Activated CD4-positive, alpha-beta memory T cell treated with anti-CD3 and anti-CD28 coated beads for 36 hours (primary cell): ENCODE data around the gene STMP1. TPM values are rescaled to one million over a fixed set of nuclear protein-coding genes. Genes with fewer than 3 reads are reported as not detected.
"Not testable (repeated sequence)": the region's sequence is repeated elsewhere in the genome, so short reads cannot be mapped to it uniquely, and the experiment has no call there.

Experiments used
- CTCF ChIA-PET: fragments of 350-600 bp; sonication (Branson Sonifier 250); formaldehyde crosslinking; loops from one replicate; lab custom pipeline; 2021; ENCODE audit warnings: antibody characterized with exemption, inconsistent platforms; lab: Charles Lee
- POLR2A ChIA-PET: fragments of 350-600 bp; sonication (Branson Sonifier 250); formaldehyde crosslinking; loops from one replicate; lab custom pipeline; 2021; ENCODE audit warnings: antibody characterized with exemption; lab: Charles Lee
- DNase-seq: peaks from one replicate; pipeline ENCODE4 v3.0.0-alpha.2; 2020
- H3K27ac Mint-ChIP-seq: one replicate; pipeline ENCODE4 v1.8.0; 2021; ENCODE audit warnings: mixed read lengths
- H3K27me3 Mint-ChIP-seq: one replicate; pipeline ENCODE4 v1.8.0; 2021; ENCODE audit warnings: mixed read lengths
- H3K36me3 Mint-ChIP-seq: one replicate; pipeline ENCODE4 v1.8.0; 2021; ENCODE audit warnings: mixed read lengths
- H3K4me1 Mint-ChIP-seq: one replicate; pipeline ENCODE4 v1.8.0; 2021; ENCODE audit warnings: low read depth, mixed read lengths
- H3K4me3 Mint-ChIP-seq: one replicate; pipeline ENCODE4 v1.8.0; 2021; ENCODE audit warnings: mild to moderate bottlenecking, mixed read lengths
- H3K9me3 Mint-ChIP-seq: one replicate; pipeline ENCODE4 v1.8.0; 2021; ENCODE audit warnings: mixed read lengths
- intact Hi-C: fragments of 100-400 bp; cut with micrococcal nuclease; formaldehyde crosslinking; loops from one replicate; pipeline ENCODE4 v1.15.1; 2023
- total RNA-seq, 2 experiments: library from RNA; stranded (reverse); gene quantifications; one replicate each; pipeline ENCODE4 v1.2.3, GENCODE V29; 2021

The STMP1 gene
- total RNA-seq, 2 experiments from 2014 or later = 17.3 to 17.8 TPM

GRCh38 chr7:135682191-135682590 is 19.9 kb downstream of the STMP1 start:
- Mint-ChIP-seq H3K36me3 (peaks cover 7% of the 10 kb centered on the region), H3K27me3 (no peaks in the 10 kb centered on the region), H3K4me1 (peaks cover 8% of the 10 kb centered on the region), H3K9me3 (no peaks in the 10 kb centered on the region), H3K27ac (no peak overlapping the region), H3K4me3 (no peak overlapping the region)
- CTCF ChIA-PET = interaction anchor here (1.4 to 1.8 kb wide), 2 partner anchors 9 to 19 kb away, joined by 7 to 8 read pairs; partner anchors contain the start of gene STMP1
- intact Hi-C loops = no loop called here
- DNase-seq = no peak
- POLR2A ChIA-PET = interaction anchor here (2.8 kb wide), 1 partner anchor 20 kb away, joined by 11 read pairs; the partner anchor contains the start of gene STMP1

- Mint-ChIP-seq H3K27ac (no peak overlapping the region), H3K36me3 (peaks cover 10% of the 10 kb centered on the region), H3K4me1 (peaks cover 8% of the 10 kb centered on the region), H3K9me3 (no peaks in the 10 kb centered on the region), H3K27me3 (no peaks in the 10 kb centered on the region), H3K4me3 (no peak overlapping the region)
- no peak for DNase-seq
- ChIA-PET POLR2A (no interaction called here), CTCF (interaction anchor here (1.5 kb wide), 1 partner anchor 11 kb away, joined by 4 read pairs; no protein-coding TSS in a partner anchor)
- intact Hi-C loops = no loop called here
Observed at GRCh38 chr7:135683609-135684008, 21.3 kb downstream of the STMP1 start.

- intact Hi-C loops = no loop called here
- ChIA-PET CTCF (interaction anchor here (0.6 to 1.5 kb wide), 2 partner anchors 11 to 545 kb away, joined by 4 read pairs; no protein-coding TSS in a partner anchor), POLR2A (no interaction called here)
- Mint-ChIP-seq H3K4me1 (peaks cover 8% of the 10 kb centered on the region), H3K27me3 (no peaks in the 10 kb centered on the region), H3K36me3 (peaks cover 7% of the 10 kb centered on the region), H3K9me3 (no peaks in the 10 kb centered on the region), H3K27ac (no peak overlapping the region), H3K4me3 (no peak overlapping the region)
- no peak for DNase-seq
Observed at GRCh38 chr7:135684136-135684535, 21.8 kb downstream of the STMP1 start.

GRCh38 chr7:135684699-135685098 is 22.4 kb downstream of the STMP1 start:
- Mint-ChIP-seq H3K9me3 (no peaks in the 10 kb centered on the region), H3K4me3 (no peak overlapping the region), H3K27me3 (no peaks in the 10 kb centered on the region), H3K27ac (no peak overlapping the region), H3K36me3 (peaks cover 6% of the 10 kb centered on the region), H3K4me1 (peaks cover 8% of the 10 kb centered on the region)
- POLR2A ChIA-PET = no interaction called here
- CTCF ChIA-PET = interaction anchor here (0.6 to 1.5 kb wide), 2 partner anchors 12 to 545 kb away, joined by 4 read pairs; no protein-coding TSS in a partner anchor
- no peak for DNase-seq
- intact Hi-C loops = no loop called here

- Mint-ChIP-seq H3K4me3 (no peak overlapping the region), H3K27ac (no peak overlapping the region), H3K9me3 (no peaks in the 10 kb centered on the region), H3K27me3 (no peaks in the 10 kb centered on the region), H3K36me3 (peaks cover 6% of the 10 kb centered on the region), H3K4me1 (peaks cover 5% of the 10 kb centered on the region)
- DNase-seq = no peak
- intact Hi-C loops = no loop called here
- ChIA-PET POLR2A (no interaction called here), CTCF (no interaction called here)
Observed at GRCh38 chr7:135685306-135686084, 23.2 kb downstream of the STMP1 start.

- H3K27me3 Mint-ChIP-seq = no peaks in the 10 kb centered on the region
- peaks cover 6% of the 10 kb centered on the region for H3K36me3 Mint-ChIP-seq
- intact Hi-C loops = no loop called here
- H3K4me3 Mint-ChIP-seq = no peak overlapping the region
- no peaks in the 10 kb centered on the region for H3K9me3 Mint-ChIP-seq
- no peak overlapping the region for H3K27ac Mint-ChIP-seq
- no peaks in the 10 kb centered on the region for H3K4me1 Mint-ChIP-seq
- DNase-seq = no peak
- ChIA-PET CTCF (interaction anchor here (1.6 kb wide), 1 partner anchor 15 kb away, joined by 3 read pairs; no protein-coding TSS in a partner anchor), POLR2A (no interaction called here)
Observed at GRCh38 chr7:135687466-135687865, 25.2 kb downstream of the STMP1 start.

GRCh38 chr7:135690566-135690965 is 28.3 kb downstream of the STMP1 start:
- CTCF ChIA-PET = no interaction called here
- DNase-seq = no peak
- no peaks in the 10 kb centered on the region for H3K27me3 Mint-ChIP-seq
- peaks cover 4% of the 10 kb centered on the region for H3K36me3 Mint-ChIP-seq
- H3K27ac Mint-ChIP-seq = no peak overlapping the region
- H3K4me3 Mint-ChIP-seq = no peak overlapping the region
- no peaks in the 10 kb centered on the region for H3K9me3 Mint-ChIP-seq
- intact Hi-C loops = no loop called here
- POLR2A ChIA-PET = no interaction called here
- H3K4me1 Mint-ChIP-seq = no peaks in the 10 kb centered on the region

GRCh38 chr7:135692055-135692454 is 29.7 kb downstream of the STMP1 start:
- no peaks in the 10 kb centered on the region for H3K27me3 Mint-ChIP-seq
- CTCF ChIA-PET = no interaction called here
- no peaks in the 10 kb centered on the region for H3K4me1 Mint-ChIP-seq
- H3K27ac Mint-ChIP-seq = no peak overlapping the region
- peaks cover 4% of the 10 kb centered on the region for H3K36me3 Mint-ChIP-seq
- H3K4me3 Mint-ChIP-seq = no peak overlapping the region
- intact Hi-C loops = no loop called here
- DNase-seq = no peak
- POLR2A ChIA-PET = no interaction called here
- no peaks in the 10 kb centered on the region for H3K9me3 Mint-ChIP-seq

- POLR2A ChIA-PET = not testable (repeated sequence)
Observed at GRCh38 chr7:135692606-135693005, 30.3 kb downstream of the STMP1 start.

GRCh38 chr7:135693558-135693957 is 31.2 kb downstream of the STMP1 start:
- Mint-ChIP-seq H3K4me3 (no peak overlapping the region), H3K4me1 (no peaks in the 10 kb centered on the region), H3K36me3 (no peaks in the 10 kb centered on the region), H3K27ac (no peak overlapping the region), H3K27me3 (no peaks in the 10 kb centered on the region), H3K9me3 (no peaks in the 10 kb centered on the region)
- ChIA-PET POLR2A (no interaction called here), CTCF (no interaction called here)
- intact Hi-C loops = no loop called here
- DNase-seq = no peak

More at GRCh38 chr7:135692606-135693005, 30.3 kb downstream of the STMP1 start:
- H3K4me3 Mint-ChIP-seq, H3K36me3 Mint-ChIP-seq, H3K27me3 Mint-ChIP-seq, H3K9me3 Mint-ChIP-seq, intact Hi-C loops, DNase-seq, CTCF ChIA-PET, H3K27ac Mint-ChIP-seq, H3K4me1 Mint-ChIP-seq: not testable (repeated sequence)

GRCh38 chr7:135697276-135698049 is 35.1 kb downstream of the STMP1 start:
- H3K36me3 Mint-ChIP-seq = no peaks in the 10 kb centered on the region
- H3K4me1 Mint-ChIP-seq = no peaks in the 10 kb centered on the region
- H3K4me3 Mint-ChIP-seq = no peak overlapping the region
- no peak overlapping the region for H3K27ac Mint-ChIP-seq
- POLR2A ChIA-PET = no interaction called here
- DNase-seq = no peak
- CTCF ChIA-PET = interaction anchor here (1.1 to 1.7 kb wide), 2 partner anchors 22 to 24 kb away, joined by 3 to 7 read pairs; no protein-coding TSS in a partner anchor
- H3K9me3 Mint-ChIP-seq = no peaks in the 10 kb centered on the region
- H3K27me3 Mint-ChIP-seq = no peaks in the 10 kb centered on the region
- intact Hi-C loops = no loop called here

GRCh38 chr7:135704074-135704473 is 41.8 kb downstream of the STMP1 start:
- intact Hi-C loops = no loop called here
- DNase-seq = no peak
- CTCF ChIA-PET = no interaction called here

More at GRCh38 chr7:135704074-135704473, 41.8 kb downstream of the STMP1 start:
- Mint-ChIP-seq H3K4me1 (no peaks in the 10 kb centered on the region), H3K4me3 (no peak overlapping the region), H3K27me3 (no peaks in the 10 kb centered on the region), H3K36me3 (no peaks in the 10 kb centered on the region), H3K27ac (no peak overlapping the region), H3K9me3 (no peaks in the 10 kb centered on the region)
- POLR2A ChIA-PET = no interaction called here
